IMR-90 (cell line): Measurements from ENCODE around the gene OXNAD1. TPM values are rescaled to one million over a fixed set of nuclear protein-coding genes. Genes with fewer than 3 reads are reported as not detected.

Experiments used
- ATAC-seq: fragments of 200-7000 bp; cut with Tn5 transposase; 2 replicates; pipeline ENCODE4 v1.9.1; 2020; ENCODE audit warnings: low read depth, mild to moderate bottlenecking, moderate library complexity
- BruUV-seq: library from RNA; stranded (reverse); fragments of 400-500 nt; replicated peaks from 2 replicates; lab custom pipeline; 2021; lab: Mats Ljungman, UMichigan
- CTCF ChIA-PET: fragments of 300-600 bp; formaldehyde crosslinking; extraction: SDS; loops from one replicate; lab custom pipeline; 2021; ENCODE audit warnings: antibody characterized with exemption; lab: Yijun Ruan, JAX
- POLR2A ChIA-PET: fragments of 300-600 bp; sonication (Branson Sonifier 250); formaldehyde crosslinking; loops from one replicate; lab custom pipeline; 2022; ENCODE audit warnings: antibody characterized with exemption; ENCODE audit not compliant: unreplicated experiment; lab: Charles Lee
- DNase-seq: peaks from one replicate; pipeline ENCODE4 v3.0.0; 2013
- H2AFZ ChIP-seq: replicated peaks from 2 replicates; pipeline ENCODE3; 2013; ENCODE audit warnings: low read length, mild to moderate bottlenecking; ENCODE audit not compliant: poor library complexity
- H2AK5ac ChIP-seq: 2 replicates; pipeline ENCODE4 v1.6.1; 2013; ENCODE audit warnings: low read depth, low read length, inconsistent platforms
- H2AK9ac ChIP-seq: replicated peaks from 2 replicates; pipeline ENCODE3; 2013; ENCODE audit warnings: mild to moderate bottlenecking, low read depth, low read length, moderate library complexity; ENCODE audit not compliant: poor library complexity
- H2BK120ac ChIP-seq: 2 replicates; pipeline ENCODE4 v1.6.1; 2013; ENCODE audit warnings: low read depth, low read length, inconsistent platforms
- H2BK15ac ChIP-seq: 3 replicates; pipeline ENCODE4 v1.6.1; 2013; ENCODE audit warnings: low read depth, low read length, inconsistent platforms
- H2BK20ac ChIP-seq: 2 replicates; pipeline ENCODE4 v1.6.1; 2013; ENCODE audit warnings: low read depth, mild to moderate bottlenecking, inconsistent platforms, low read length, moderate library complexity
- H2BK5ac ChIP-seq: 2 replicates; pipeline ENCODE4 v1.6.1; 2013; ENCODE audit warnings: mild to moderate bottlenecking, low read depth, low read length, inconsistent platforms; ENCODE audit not compliant: poor library complexity, severe bottlenecking
- H3K14ac ChIP-seq: replicated peaks from 2 replicates; pipeline ENCODE4 v1.6.1; 2013; ENCODE audit warnings: low read depth, low read length, inconsistent platforms
- H3K18ac ChIP-seq: 2 replicates; pipeline ENCODE4 v1.6.1; 2013; ENCODE audit warnings: low read depth, low read length, control low read depth
- H3K23ac ChIP-seq: 2 replicates; pipeline ENCODE4 v1.6.1; 2013; ENCODE audit warnings: low read depth, low read length, inconsistent platforms
- H3K27ac ChIP-seq: 2 replicates; pipeline ENCODE4 v1.5.1; 2013; ENCODE audit warnings: mild to moderate bottlenecking, control low read depth, low read length; ENCODE audit not compliant: insufficient read depth
- H3K27me3 ChIP-seq: 2 replicates; pipeline ENCODE4 v1.6.1; 2013; ENCODE audit warnings: low read length; ENCODE audit not compliant: control insufficient read depth, insufficient read depth
- H3K36me3 ChIP-seq: 2 replicates; pipeline ENCODE4 v1.6.1; 2013; ENCODE audit warnings: low read length, mixed read lengths; ENCODE audit not compliant: control insufficient read depth, insufficient read depth
- H3K4ac ChIP-seq: 2 replicates; pipeline ENCODE4 v1.6.1; 2013; ENCODE audit warnings: low read depth, low read length, inconsistent platforms
- H3K4me1 ChIP-seq: 2 replicates; pipeline ENCODE4 v1.6.1; 2013; ENCODE audit warnings: low read length, mixed read lengths; ENCODE audit not compliant: control insufficient read depth, insufficient read depth
- H3K4me2 ChIP-seq: 2 replicates; pipeline ENCODE4 v1.6.1; 2013; ENCODE audit warnings: low read depth, mild to moderate bottlenecking, control low read depth, low read length, moderate library complexity
- H3K4me3 ChIP-seq: 2 replicates; pipeline ENCODE4 v1.5.1; 2013; ENCODE audit warnings: low read depth, mild to moderate bottlenecking, control low read depth, low read length, moderate library complexity; ENCODE audit not compliant: insufficient read depth
- H3K56ac ChIP-seq: 2 replicates; pipeline ENCODE4 v1.6.1; 2013; ENCODE audit warnings: low read length, inconsistent platforms; ENCODE audit not compliant: insufficient read depth; ENCODE audit errors: extremely low read depth
- H3K79me1 ChIP-seq, 2 experiments: 2 replicates each; pipeline ENCODE4 v1.6.1; 2013; ENCODE audit warnings: low read length in 2 of 2, inconsistent platforms in 1 of 2, low read depth in 1 of 2
- H3K9ac ChIP-seq: 2 replicates; pipeline ENCODE4 v1.6.1; 2013; ENCODE audit warnings: low read depth, low read length, control low read depth
- H3K9me1 ChIP-seq: 2 replicates; pipeline ENCODE4 v1.6.1; 2013; ENCODE audit warnings: low read length, inconsistent platforms; ENCODE audit not compliant: insufficient read depth
- H3K9me3 ChIP-seq: 2 replicates; pipeline ENCODE4 v1.6.1; 2013; ENCODE audit warnings: low read length; ENCODE audit not compliant: control insufficient read depth, insufficient read depth
- H4K20me1 ChIP-seq: 2 replicates; pipeline ENCODE4 v1.6.1; 2013; ENCODE audit warnings: low read length, inconsistent platforms; ENCODE audit not compliant: insufficient read depth
- H4K5ac ChIP-seq: 2 replicates; pipeline ENCODE4 v1.6.1; 2013; ENCODE audit warnings: mild to moderate bottlenecking, low read depth, low read length, control low read depth
- H4K8ac ChIP-seq, 2 experiments: 2 replicates each; pipeline ENCODE4 v1.6.1; 2013; ENCODE audit warnings: low read depth in 2 of 2, low read length in 2 of 2, control low read depth in 1 of 2, inconsistent platforms in 1 of 2
- H4K91ac ChIP-seq: 2 replicates; pipeline ENCODE4 v1.6.1; 2013; ENCODE audit warnings: low read depth, low read length, inconsistent platforms; ENCODE audit not compliant: insufficient read depth
- BHLHE40 ChIP-seq: fragments of 150-350 bp; IDR thresholded peaks from 2 replicates; pipeline ENCODE4 v1.6.1; 2016; ENCODE audit warnings: mild to moderate bottlenecking, low read depth, low read length
- CEBPB ChIP-seq: IDR thresholded peaks from 2 replicates; pipeline ENCODE4 v1.6.1; 2012; ENCODE audit warnings: low read depth, low read length, improper control_type of control experiment
- CHD1 ChIP-seq: IDR thresholded peaks from 2 replicates; pipeline ENCODE4 v1.6.1; 2012; ENCODE audit warnings: low read depth, low read length, improper control_type of control experiment
- FOS ChIP-seq: fragments of 150-350 bp; IDR thresholded peaks from 2 replicates; pipeline ENCODE4 v1.6.1; 2016; ENCODE audit warnings: low read depth, low read length
- MAFK ChIP-seq: IDR thresholded peaks from 2 replicates; pipeline ENCODE4 v1.6.1; 2012; ENCODE audit warnings: low read depth, low read length, improper control_type of control experiment
- MAZ ChIP-seq: IDR thresholded peaks from 2 replicates; pipeline ENCODE4 v1.6.1; 2012; ENCODE audit warnings: low read depth, mild to moderate bottlenecking, low read length, improper control_type of control experiment, moderate library complexity, borderline replicate concordance
- MXI1 ChIP-seq: IDR thresholded peaks from 2 replicates; pipeline ENCODE4 v1.6.1; 2012; ENCODE audit warnings: low read depth, mild to moderate bottlenecking, low read length, moderate library complexity, borderline replicate concordance
- NFE2L2 ChIP-seq: fragments of 150-350 bp; IDR thresholded peaks from 2 replicates; pipeline ENCODE4 v1.6.1; 2016; ENCODE audit warnings: low read depth, mild to moderate bottlenecking, low read length
- POLR2A ChIP-seq: IDR thresholded peaks from 2 replicates; pipeline ENCODE4 v1.6.1; 2012; ENCODE audit warnings: mild to moderate bottlenecking, low read depth, low read length
- RAD21 ChIP-seq: IDR thresholded peaks from 2 replicates; pipeline ENCODE4 v1.6.1; 2012; ENCODE audit warnings: low read length, improper control_type of control experiment
- RCOR1 ChIP-seq: IDR thresholded peaks from 2 replicates; pipeline ENCODE4 v1.6.1; 2012; ENCODE audit warnings: mild to moderate bottlenecking, low read length, improper control_type of control experiment; ENCODE audit not compliant: insufficient replicate concordance
- RFX5 ChIP-seq: IDR thresholded peaks from 2 replicates; pipeline ENCODE4 v1.8.0; 2012; ENCODE audit warnings: low read depth, mild to moderate bottlenecking, low read length, moderate library complexity
- SMC3 ChIP-seq: fragments of 150-350 bp; IDR thresholded peaks from 2 replicates; pipeline ENCODE4 v1.6.1; 2016; ENCODE audit warnings: low read depth, mild to moderate bottlenecking, antibody characterized with exemption, low read length, moderate library complexity
- WGBS, 2 experiments: methylation state at CpG; one replicate each; pipeline versions ENCODE4 v1.1.5 to v1.1.7; 2013; ENCODE audit warnings: missing lambda C conversion rate in 2 of 2; ENCODE audit not compliant: insufficient read length in 1 of 2; ENCODE audit errors: extremely low coverage in 2 of 2; 5-methylcytosine and 5-hydroxymethylcytosine counted together
- dilution Hi-C: fragments of 300-500 bp; cut with HindIII; formaldehyde crosslinking; loops from one replicate; pipeline ENCODE4 v1.14.3; 2018; ENCODE audit warnings: low sequenced_read_pairs; ENCODE audit not compliant: unreplicated experiment
- in situ Hi-C: fragments of 300-500 bp; cut with MboI; formaldehyde crosslinking; loops from 3 replicates; pipeline ENCODE4 v1.14.3; 2019; ENCODE audit warnings: low sequenced_read_pairs, inconsistent platforms, mixed read lengths
- intact Hi-C: fragments of 100-400 bp; cut with micrococcal nuclease; formaldehyde crosslinking; loops from 2 replicates; pipeline ENCODE4 v1.10.0; 2022
- polyA plus RNA-seq, 3 experiments: library from polyadenylated mRNA; depleted of rRNA; stranded (reverse); fragments of >200 nt; gene quantifications; 2 replicates each; pipeline ENCODE4 v1.2.3, GENCODE V29; 2012; ENCODE audit warnings: low replicate concordance in 1 of 3
- total RNA-seq: library from RNA; depleted of rRNA; stranded (reverse); fragments of >200 nt; gene quantifications from 2 replicates; pipeline ENCODE4 v1.2.3, GENCODE V29; 2012
- TF ChIP-seq, protein P1 (sequence below): conservative IDR thresholded peaks from 2 replicates; pipeline ENCODE4 v1.5.1; 2012; ENCODE audit warnings: mild to moderate bottlenecking, low read depth, low read length, improper control_type of control experiment
- TF ChIP-seq, protein P2 (sequence below): fragments of 150-350 bp; IDR thresholded peaks from 2 replicates; pipeline ENCODE4 v1.6.1; 2017; ENCODE audit warnings: mild to moderate bottlenecking, antibody characterized with exemption, low read length, low read depth
- TF ChIP-seq, protein P3 (sequence below): fragments of 150-350 bp; IDR thresholded peaks from 2 replicates; pipeline ENCODE4 v1.6.1; 2016; ENCODE audit warnings: low read depth, mild to moderate bottlenecking, low read length, moderate library complexity, borderline replicate concordance

Gene OXNAD1
- total and polyA plus RNA-seq, 2 of the 4 experiments (the other 2 are of a cell fraction): 6.2 to 11.3 TPM

DNA sequence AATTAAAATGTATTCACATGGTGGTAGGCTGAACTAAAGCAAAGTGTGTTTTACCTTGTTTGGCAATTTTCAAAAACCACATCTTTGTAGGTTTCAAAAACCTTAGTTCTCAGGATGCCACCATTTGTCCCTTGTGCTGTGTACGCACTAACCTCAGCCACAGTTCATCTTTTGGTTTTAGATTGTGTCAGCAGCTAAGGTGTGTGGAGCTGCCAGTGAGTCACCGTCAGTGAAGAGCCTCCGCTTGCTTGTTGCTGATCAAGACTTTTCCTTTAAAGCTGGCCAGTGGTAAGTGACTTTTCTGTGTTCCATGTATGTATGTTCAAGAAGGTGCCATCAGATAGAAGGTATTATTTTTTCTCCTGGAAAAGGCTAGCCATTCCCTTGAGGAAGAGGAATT is 21.1 kb downstream of the OXNAD1 start:
- Histone ChIP-seq H3K27me3 (no peaks in the 10 kb centered on the region), H3K4me1 (0 out of 2 replicates have a peak, but pooled peaks cover 2% of the 10 kb centered on the region), H3K27ac (no peak overlapping the region), H3K4me2 (no peak overlapping the region), H4K8ac (no peak overlapping the region), H3K9me3 (no peaks in the 10 kb centered on the region), H4K5ac (no peak overlapping the region), H2AK9ac (no peak overlapping the region), H4K20me1 (no peaks in the 10 kb centered on the region), H3K14ac (no peak overlapping the region), H3K56ac (no peak overlapping the region), H3K18ac (no peak overlapping the region), H3K79me1 (no peaks in the 10 kb centered on the region; a peak in 1 of 4 replicates), H2AFZ (no peak overlapping the region), H3K23ac (no peak overlapping the region), H2BK20ac (no peak overlapping the region), H3K36me3 (no peaks in the 10 kb centered on the region; the same call in 1 of the 2 replicates), H2BK120ac (no peak overlapping the region), H3K4me3 (no peak overlapping the region), H3K9me1 (no peaks in the 10 kb centered on the region), H2BK5ac (no peak overlapping the region), H4K91ac (no peak overlapping the region), H3K4ac (no peak overlapping the region), H2BK15ac (no peak overlapping the region), H2AK5ac (no peak overlapping the region), H3K9ac (no peak overlapping the region)
- no TSS peak for BruUV-seq
- in situ Hi-C loops (loop anchor here (5.0 to 25.0 kb wide), 4 partner anchors 266 to 951 kb away; partner anchors contain the start of gene PLCL2), intact Hi-C loops (no loop called here), dilution Hi-C loops (loop anchor here (25.0 kb wide), 1 partner anchor 251 kb away; no protein-coding TSS in a partner anchor)
- DNase-seq: no peak
- ChIA-PET CTCF (no interaction called here), POLR2A (no interaction called here)
- TF ChIP-seq BHLHE40: no peak
- no peak for TF ChIP-seq MAZ
- no peak for TF ChIP-seq CHD1
- no peak for TF ChIP-seq RCOR1
- TF ChIP-seq CEBPB: no peak
- TF ChIP-seq, protein P1, sequence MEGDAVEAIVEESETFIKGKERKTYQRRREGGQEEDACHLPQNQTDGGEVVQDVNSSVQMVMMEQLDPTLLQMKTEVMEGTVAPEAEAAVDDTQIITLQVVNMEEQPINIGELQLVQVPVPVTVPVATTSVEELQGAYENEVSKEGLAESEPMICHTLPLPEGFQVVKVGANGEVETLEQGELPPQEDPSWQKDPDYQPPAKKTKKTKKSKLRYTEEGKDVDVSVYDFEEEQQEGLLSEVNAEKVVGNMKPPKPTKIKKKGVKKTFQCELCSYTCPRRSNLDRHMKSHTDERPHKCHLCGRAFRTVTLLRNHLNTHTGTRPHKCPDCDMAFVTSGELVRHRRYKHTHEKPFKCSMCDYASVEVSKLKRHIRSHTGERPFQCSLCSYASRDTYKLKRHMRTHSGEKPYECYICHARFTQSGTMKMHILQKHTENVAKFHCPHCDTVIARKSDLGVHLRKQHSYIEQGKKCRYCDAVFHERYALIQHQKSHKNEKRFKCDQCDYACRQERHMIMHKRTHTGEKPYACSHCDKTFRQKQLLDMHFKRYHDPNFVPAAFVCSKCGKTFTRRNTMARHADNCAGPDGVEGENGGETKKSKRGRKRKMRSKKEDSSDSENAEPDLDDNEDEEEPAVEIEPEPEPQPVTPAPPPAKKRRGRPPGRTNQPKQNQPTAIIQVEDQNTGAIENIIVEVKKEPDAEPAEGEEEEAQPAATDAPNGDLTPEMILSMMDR: no peak
- no peak for TF ChIP-seq MXI1
- no peak for TF ChIP-seq RFX5
- no peak for TF ChIP-seq RAD21
- no peak for TF ChIP-seq SMC3
- TF ChIP-seq, protein P2, sequence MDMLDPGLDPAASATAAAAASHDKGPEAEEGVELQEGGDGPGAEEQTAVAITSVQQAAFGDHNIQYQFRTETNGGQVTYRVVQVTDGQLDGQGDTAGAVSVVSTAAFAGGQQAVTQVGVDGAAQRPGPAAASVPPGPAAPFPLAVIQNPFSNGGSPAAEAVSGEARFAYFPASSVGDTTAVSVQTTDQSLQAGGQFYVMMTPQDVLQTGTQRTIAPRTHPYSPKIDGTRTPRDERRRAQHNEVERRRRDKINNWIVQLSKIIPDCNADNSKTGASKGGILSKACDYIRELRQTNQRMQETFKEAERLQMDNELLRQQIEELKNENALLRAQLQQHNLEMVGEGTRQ: no peak
- TF ChIP-seq, protein P3, sequence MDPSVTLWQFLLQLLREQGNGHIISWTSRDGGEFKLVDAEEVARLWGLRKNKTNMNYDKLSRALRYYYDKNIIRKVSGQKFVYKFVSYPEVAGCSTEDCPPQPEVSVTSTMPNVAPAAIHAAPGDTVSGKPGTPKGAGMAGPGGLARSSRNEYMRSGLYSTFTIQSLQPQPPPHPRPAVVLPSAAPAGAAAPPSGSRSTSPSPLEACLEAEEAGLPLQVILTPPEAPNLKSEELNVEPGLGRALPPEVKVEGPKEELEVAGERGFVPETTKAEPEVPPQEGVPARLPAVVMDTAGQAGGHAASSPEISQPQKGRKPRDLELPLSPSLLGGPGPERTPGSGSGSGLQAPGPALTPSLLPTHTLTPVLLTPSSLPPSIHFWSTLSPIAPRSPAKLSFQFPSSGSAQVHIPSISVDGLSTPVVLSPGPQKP: no peak
- TF ChIP-seq MAFK: no peak
- no peak for TF ChIP-seq POLR2A
- TF ChIP-seq NFE2L2: no peak
- no peak for TF ChIP-seq FOS
- ATAC-seq: no peak
- no CpG with 5 or more reads among the region's 3 CpGs for WGBS, 2 experiments
